CD4-positive, alpha-beta T cell (primary cell): Measurements from ENCODE around the gene ENAM. TPM values are rescaled to one million over a fixed set of nuclear protein-coding genes. Genes with fewer than 3 reads are reported as not detected.

Source experiments
- ATAC-seq: fragments of 200-7000 bp; cut with Tn5 transposase; one replicate; pipeline ENCODE4 v1.10.0; 2022; ENCODE audit warnings: mild to moderate bottlenecking; ENCODE audit not compliant: poor library complexity
- CTCF ChIA-PET: fragments of 350-600 bp; sonication (Branson Sonifier 250); formaldehyde crosslinking; loops from one replicate; lab custom pipeline; 2021; ENCODE audit warnings: antibody characterized with exemption, inconsistent platforms; lab: Charles Lee
- POLR2A ChIA-PET: fragments of 350-600 bp; sonication (Branson Sonifier 250); formaldehyde crosslinking; loops from one replicate; lab custom pipeline; 2021; ENCODE audit warnings: antibody characterized with exemption, inconsistent platforms; lab: Charles Lee
- DNase-seq, 14 experiments: peaks; one replicate each; pipeline ENCODE4 v3.0.0-alpha.2; 2013 to 2020; ENCODE audit warnings: mixed read lengths in 2 of 14
- H3K27ac ChIP-seq, 2 donors: one replicate each; pipeline versions ENCODE4 v1.5.1 to v1.7.0; 2013; ENCODE audit warnings: low read length in 2 of 2, low read depth in 1 of 2, mild to moderate bottlenecking in 1 of 2
- H3K27me3 ChIP-seq, 2 experiments: 1 replicate in 1 of 2; 2 replicates in 1 of 2; pipeline versions ENCODE4 v1.6.1 to v1.7.0; 2013; ENCODE audit warnings: low read length in 2 of 2, control low read depth in 1 of 2, mild to moderate bottlenecking in 1 of 2, moderate library complexity in 1 of 2; ENCODE audit not compliant: insufficient read depth in 2 of 2, control insufficient read depth in 1 of 2
- H3K36me3 ChIP-seq: one replicate; pipeline ENCODE4 v1.6.1; 2013; ENCODE audit warnings: low read length, control low read depth; ENCODE audit not compliant: insufficient read depth
- H3K4me1 ChIP-seq: one replicate; pipeline ENCODE4 v1.6.1; 2013; ENCODE audit warnings: low read length, control low read depth; ENCODE audit not compliant: insufficient read depth
- H3K4me3 ChIP-seq: one replicate; pipeline ENCODE4 v1.5.1; 2013; ENCODE audit warnings: mild to moderate bottlenecking, low read length, moderate library complexity
- H3K9me3 ChIP-seq, 2 experiments: 1 replicate in 1 of 2; 2 replicates in 1 of 2; pipeline versions ENCODE4 v1.6.1 to v1.7.0; 2013; ENCODE audit warnings: low read length in 2 of 2, mild to moderate bottlenecking in 2 of 2, control low read depth in 1 of 2, moderate library complexity in 1 of 2; ENCODE audit not compliant: control insufficient read depth in 1 of 2, insufficient read depth in 1 of 2
- H3K27ac Mint-ChIP-seq: one replicate; pipeline ENCODE4 v1.8.0; 2020; ENCODE audit warnings: mixed read lengths
- H3K27me3 Mint-ChIP-seq: one replicate; pipeline ENCODE4 v1.8.0; 2021; ENCODE audit warnings: mixed read lengths
- H3K36me3 Mint-ChIP-seq: one replicate; pipeline ENCODE4 v1.8.0; 2021; ENCODE audit warnings: low read depth, mixed read lengths
- H3K4me1 Mint-ChIP-seq: one replicate; pipeline ENCODE4 v1.8.0; 2021; ENCODE audit warnings: low read depth, mixed read lengths
- H3K4me3 Mint-ChIP-seq: one replicate; pipeline ENCODE4 v1.8.0; 2020; ENCODE audit warnings: mild to moderate bottlenecking, mixed read lengths
- H3K9me3 Mint-ChIP-seq: one replicate; pipeline ENCODE4 v1.8.0; 2020; ENCODE audit warnings: mixed read lengths
- intact Hi-C, 2 experiments: fragments of 100-400 bp; cut with DNase I in 1 of 2; cut with micrococcal nuclease in 1 of 2; formaldehyde crosslinking; loops; one replicate each; pipeline versions ENCODE4 v1.15.1 to v1.9.0; 2023 to 2025; cut with DNase I, micrococcal nuclease
- total RNA-seq, 174 experiments: library from RNA in 2 of 174; stranded (reverse) in 2 of 174; gene quantifications; one replicate each; pipeline ENCODE4 v1.2.3 and lab custom pipeline; 2021 to 2026
- TF ChIP-seq, protein P1 (sequence below): fragments of 200-600 bp; IDR thresholded peaks from one replicate; pipeline ENCODE4 v1.8.0; 2022; ENCODE audit warnings: antibody characterized with exemption, mild to moderate bottlenecking

The ENAM gene
- total RNA-seq, 2 experiments from 2014 or later, result not detected

DNA sequence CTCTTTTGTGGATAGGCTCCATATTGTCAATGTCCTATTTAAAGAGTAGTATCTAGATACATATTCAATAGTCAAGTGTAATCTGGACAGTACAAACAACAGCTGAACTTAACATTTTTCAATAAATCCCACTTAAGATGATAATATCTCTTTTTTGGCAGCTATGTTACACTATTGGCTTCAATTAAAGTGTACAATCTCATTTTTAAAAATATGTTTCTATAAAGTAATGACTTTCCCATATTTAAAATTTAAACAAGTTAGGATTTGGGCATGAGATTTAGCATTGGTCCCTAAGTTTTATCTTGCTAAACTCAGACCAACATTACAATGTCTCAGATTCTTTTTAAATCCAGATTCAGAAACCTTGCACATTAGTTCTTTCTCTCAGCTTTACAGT, 45.6 kb downstream of the ENAM start:
- TF ChIP-seq, protein P1, sequence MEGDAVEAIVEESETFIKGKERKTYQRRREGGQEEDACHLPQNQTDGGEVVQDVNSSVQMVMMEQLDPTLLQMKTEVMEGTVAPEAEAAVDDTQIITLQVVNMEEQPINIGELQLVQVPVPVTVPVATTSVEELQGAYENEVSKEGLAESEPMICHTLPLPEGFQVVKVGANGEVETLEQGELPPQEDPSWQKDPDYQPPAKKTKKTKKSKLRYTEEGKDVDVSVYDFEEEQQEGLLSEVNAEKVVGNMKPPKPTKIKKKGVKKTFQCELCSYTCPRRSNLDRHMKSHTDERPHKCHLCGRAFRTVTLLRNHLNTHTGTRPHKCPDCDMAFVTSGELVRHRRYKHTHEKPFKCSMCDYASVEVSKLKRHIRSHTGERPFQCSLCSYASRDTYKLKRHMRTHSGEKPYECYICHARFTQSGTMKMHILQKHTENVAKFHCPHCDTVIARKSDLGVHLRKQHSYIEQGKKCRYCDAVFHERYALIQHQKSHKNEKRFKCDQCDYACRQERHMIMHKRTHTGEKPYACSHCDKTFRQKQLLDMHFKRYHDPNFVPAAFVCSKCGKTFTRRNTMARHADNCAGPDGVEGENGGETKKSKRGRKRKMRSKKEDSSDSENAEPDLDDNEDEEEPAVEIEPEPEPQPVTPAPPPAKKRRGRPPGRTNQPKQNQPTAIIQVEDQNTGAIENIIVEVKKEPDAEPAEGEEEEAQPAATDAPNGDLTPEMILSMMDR, result no peak
- intact Hi-C loops, result no loop called here
- Histone ChIP-seq H3K27me3 (peaks cover 0 to 2% of the 10 kb centered on the region in 2 experiments), H3K4me3 (no peak overlapping the region), H3K36me3 (no peaks in the 10 kb centered on the region), H3K27ac (no peak overlapping the region), H3K9me3 (no peaks in the 10 kb centered on the region), H3K4me1 (peaks cover 7% of the 10 kb centered on the region)
- POLR2A ChIA-PET, result no interaction called here
- H3K36me3 Mint-ChIP-seq, result no peaks in the 10 kb centered on the region
- H3K27me3 Mint-ChIP-seq, result peaks cover 8% of the 10 kb centered on the region
- no peak overlapping the region for H3K27ac Mint-ChIP-seq
- no peak overlapping the region for H3K4me3 Mint-ChIP-seq
- H3K4me1 Mint-ChIP-seq, result peaks cover 5% of the 10 kb centered on the region
- ATAC-seq, result no peak
- no peak for DNase-seq
- CTCF ChIA-PET, result no interaction called here
- H3K9me3 Mint-ChIP-seq, result no peaks in the 10 kb centered on the region

DNA sequence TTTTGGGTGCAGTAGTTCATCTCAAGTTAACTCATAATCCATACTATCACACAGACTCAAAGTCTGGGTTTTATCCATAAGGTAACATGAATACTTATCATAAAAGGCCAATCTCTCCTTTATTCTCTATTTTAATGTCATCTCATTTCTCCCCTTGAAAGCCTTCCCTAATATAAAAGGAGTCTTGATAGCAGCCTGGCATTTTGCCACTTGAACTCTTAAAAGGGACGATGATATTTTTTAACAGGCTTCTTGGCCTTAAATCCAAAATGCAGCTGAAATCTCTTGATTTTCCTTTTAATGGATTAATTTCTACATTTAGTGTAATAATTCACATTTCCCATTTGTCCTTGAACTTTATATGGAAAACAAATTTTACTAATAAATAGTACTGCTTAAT, 46.2 kb downstream of the ENAM start:
- Histone ChIP-seq H3K27ac (no peak overlapping the region), H3K4me3 (no peak overlapping the region), H3K4me1 (peaks cover 7% of the 10 kb centered on the region), H3K27me3 (peaks cover 0 to 2% of the 10 kb centered on the region in 2 experiments), H3K36me3 (no peaks in the 10 kb centered on the region), H3K9me3 (no peaks in the 10 kb centered on the region)
- Mint-ChIP-seq H3K27me3 (peaks cover 8% of the 10 kb centered on the region), H3K9me3 (no peaks in the 10 kb centered on the region), H3K27ac (no peak overlapping the region), H3K4me3 (no peak overlapping the region), H3K36me3 (no peaks in the 10 kb centered on the region), H3K4me1 (peaks cover 5% of the 10 kb centered on the region)
- ATAC-seq (no peak), DNase-seq (no peak)
- intact Hi-C loops, result no loop called here
- ChIA-PET POLR2A (no interaction called here), CTCF (no interaction called here)
- TF ChIP-seq, protein P1, result no peak

DNA sequence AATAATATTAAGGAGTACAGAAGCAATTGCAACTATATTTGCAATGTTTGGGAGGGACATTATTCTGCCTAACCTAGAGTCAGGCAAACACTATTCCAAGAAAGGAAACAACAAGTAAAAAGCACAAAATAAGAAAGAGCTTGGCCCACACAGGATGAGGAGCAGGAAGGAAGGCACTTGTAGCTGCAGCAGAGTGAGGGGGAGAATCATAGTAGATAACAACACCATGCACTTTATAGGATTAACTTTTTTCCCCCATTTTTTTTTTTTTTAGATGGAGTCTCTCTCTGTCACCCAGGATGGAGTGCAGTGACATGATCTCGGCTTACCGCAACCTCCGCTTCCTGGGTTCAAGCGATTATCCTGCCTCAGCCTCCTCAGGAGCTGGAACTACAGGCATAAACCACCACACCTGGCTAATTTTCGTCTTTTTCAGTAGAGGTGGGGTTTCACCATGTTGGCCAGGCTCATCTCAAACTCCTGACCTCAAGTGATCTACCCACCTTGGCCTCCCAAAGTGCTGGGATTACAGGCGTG, 48.1 kb downstream of the ENAM start:
- H3K4me3 ChIP-seq, result no peak overlapping the region
- H3K36me3 ChIP-seq, result no peaks in the 10 kb centered on the region
- Mint-ChIP-seq H3K4me3 (no peak overlapping the region), H3K27ac (no peak overlapping the region), H3K36me3 (no peaks in the 10 kb centered on the region), H3K9me3 (no peaks in the 10 kb centered on the region), H3K27me3 (peaks cover 4% of the 10 kb centered on the region), H3K4me1 (peaks cover 5% of the 10 kb centered on the region)
- no peaks in the 10 kb centered on the region for H3K9me3 ChIP-seq
- H3K27me3 ChIP-seq, result no peaks in the 10 kb centered on the region
- CTCF ChIA-PET, result no interaction called here
- intact Hi-C loops, result no loop called here
- TF ChIP-seq, protein P1, result no peak
- POLR2A ChIA-PET, result interaction anchor here (0.7 to 1.9 kb wide), 2 partner anchors 12 to 27 kb away, joined by 3 to 7 read pairs; partner anchors contain the start of gene UTP3
- ATAC-seq (no peak), DNase-seq (no peak)
- H3K27ac ChIP-seq, result no peak overlapping the region
- peaks cover 7% of the 10 kb centered on the region for H3K4me1 ChIP-seq
